ENCODE data around the gene TGDS.
"Not testable (repeated sequence)": the region's sequence is repeated elsewhere in the genome, so short reads cannot be mapped to it uniquely, and the experiment has no call there.

The TGDS gene

GRCh38 chr13:94549232-94550061 is 46.5 kb downstream of the TGDS start:
- peak; percentile 95 for DNase-seq

GRCh38 chr13:94548821-94549231 is 47.1 kb downstream of the TGDS start:
- DNase-seq: peak; percentile 58

GRCh38 chr13:94548382-94548781 is 47.6 kb downstream of the TGDS start:
- DNase-seq: no peak

DNA sequence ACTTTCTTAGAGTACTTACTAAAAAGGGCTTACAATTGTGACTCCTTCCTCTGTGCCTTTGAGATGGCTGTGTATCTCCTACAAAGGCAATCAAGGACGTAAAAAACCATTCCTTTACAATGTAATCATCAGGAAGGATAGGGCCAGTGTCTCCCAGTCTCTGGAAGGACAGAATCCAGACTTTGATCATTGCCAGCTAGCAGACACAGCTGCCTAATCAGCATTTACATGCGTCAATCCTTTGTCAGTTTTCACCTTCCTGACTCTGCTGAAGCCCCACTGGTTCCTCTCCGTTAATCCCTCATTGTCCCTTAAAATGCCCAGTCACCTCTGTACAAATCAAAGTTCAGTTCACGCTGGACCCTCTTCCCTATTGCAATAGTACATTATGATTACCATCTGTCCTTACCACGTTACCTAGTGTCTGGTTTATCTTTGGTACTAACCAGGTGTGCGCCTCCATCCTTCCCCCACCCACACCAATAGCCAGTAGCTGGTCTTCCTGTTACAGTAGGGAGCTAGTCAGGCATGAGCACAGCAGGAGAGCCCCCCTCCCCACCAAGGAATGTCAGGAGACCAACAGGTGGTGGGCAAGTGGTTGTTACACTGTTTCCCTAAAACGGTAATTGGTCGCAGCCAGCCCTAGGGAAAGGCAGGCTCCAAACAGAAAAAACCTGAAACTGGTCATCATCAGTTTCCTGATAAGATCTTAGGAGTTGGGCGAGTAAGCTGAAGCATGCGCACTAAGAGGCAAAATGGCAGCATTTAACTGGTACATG is 49.7 kb downstream of the TGDS start:
- DNase-seq: no peak

- no peak for DNase-seq
Measured at GRCh38 chr13:94544922-94545321, 51.0 kb downstream of the TGDS start.

DNA sequence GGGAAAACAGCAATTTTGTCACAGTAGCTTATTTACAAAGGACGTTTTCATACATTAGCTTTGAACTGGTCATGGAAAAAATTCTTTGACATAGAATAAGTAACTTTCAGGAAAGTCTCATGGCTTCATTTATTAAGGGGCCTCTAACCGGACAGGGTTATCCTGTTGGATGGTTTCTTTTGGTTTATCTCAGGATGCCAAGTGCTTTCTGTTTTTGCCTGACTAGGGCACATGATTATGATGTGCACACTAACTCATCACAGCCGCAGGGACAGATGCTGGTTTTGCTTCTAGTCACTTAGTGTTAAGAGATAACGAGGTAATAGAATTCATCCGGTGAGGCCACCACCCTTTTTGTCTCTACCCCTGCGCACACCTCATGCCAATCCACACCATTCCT is 53.0 kb downstream of the TGDS start:
- no peak for DNase-seq

GRCh38 chr13:94537740-94538630 is 58.0 kb downstream of the TGDS start:
- DNase-seq: no peak

DNA sequence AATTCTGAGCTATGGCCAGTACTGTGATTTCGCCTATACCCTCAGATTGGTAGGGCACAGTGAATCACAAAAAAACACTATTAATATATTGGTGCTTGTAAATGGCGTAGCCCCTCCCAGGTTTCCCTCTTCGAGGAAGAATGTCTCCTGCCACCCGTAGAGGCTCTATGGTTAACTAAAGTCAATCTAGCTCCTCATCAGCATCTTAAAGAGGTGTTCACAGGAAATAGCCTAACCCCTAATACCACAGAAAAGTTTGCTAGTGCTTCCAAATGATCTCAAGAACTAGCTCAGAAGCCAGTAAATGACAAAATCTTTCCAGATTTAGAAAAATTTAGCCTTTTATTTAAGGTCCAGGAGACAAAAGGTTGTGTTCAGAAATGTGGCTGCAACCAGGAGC is 60.2 kb downstream of the TGDS start:
- no peak for DNase-seq

DNA sequence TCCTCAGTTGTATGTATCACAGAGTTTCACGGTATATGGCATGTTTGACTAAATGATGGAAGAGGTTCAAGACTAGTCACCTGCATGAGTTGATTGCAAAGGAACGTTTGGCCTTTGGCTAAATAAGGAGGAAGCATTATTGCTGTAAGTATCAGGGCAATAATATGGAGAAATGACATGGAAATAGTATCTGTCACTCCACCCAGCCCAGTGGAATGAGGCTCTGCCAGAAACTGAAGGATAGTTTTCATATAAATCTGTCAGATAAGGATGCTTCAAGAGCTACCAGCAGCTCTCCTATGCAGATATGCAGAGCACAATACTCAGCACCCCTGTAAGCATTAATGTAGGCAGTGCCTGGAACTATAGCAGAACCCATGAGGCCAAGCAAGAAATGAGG is 60.7 kb downstream of the TGDS start:
- DNase-seq: no peak

DNA sequence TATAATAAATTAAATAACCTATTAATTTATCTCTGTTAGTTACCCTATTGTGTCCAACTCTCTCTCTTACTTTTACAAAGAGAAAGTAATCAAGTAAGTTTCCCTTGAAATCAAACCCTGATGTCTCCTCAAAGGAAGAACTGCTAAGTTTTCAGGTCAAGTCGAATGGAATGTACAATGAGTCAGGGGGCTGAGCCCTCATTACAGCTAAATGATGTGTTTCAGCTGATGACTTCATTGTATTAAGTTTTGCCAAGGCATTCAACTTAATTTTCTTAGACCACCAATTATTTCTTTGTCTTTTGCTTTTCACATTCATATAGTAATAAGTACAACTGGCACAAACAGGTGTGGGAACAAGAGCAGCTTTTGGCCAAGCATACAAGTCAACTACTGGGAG is 61.8 kb downstream of the TGDS start:
- DNase-seq: no peak

DNA sequence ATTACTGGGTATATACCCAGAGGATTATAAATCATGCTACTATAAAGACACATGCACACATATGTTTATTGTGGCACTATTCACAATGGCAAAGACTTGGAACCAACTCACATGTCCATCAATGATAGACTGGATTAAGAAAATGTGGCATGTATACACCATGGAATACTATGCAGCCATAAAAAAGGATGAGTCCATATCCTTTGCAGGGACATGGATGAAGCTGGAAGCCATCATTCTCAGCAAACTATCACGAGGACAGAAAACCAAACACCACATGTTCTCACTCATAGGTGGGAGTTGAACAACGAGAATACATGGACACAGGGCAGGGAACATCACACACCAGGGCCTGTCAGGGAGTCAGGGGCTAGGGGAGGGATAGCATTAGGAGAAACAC is 63.7 kb downstream of the TGDS start:
- DNase-seq: not testable (repeated sequence)

- not testable (repeated sequence) for DNase-seq
Measured at GRCh38 chr13:94526956-94527355, 69.0 kb downstream of the TGDS start.

DNA sequence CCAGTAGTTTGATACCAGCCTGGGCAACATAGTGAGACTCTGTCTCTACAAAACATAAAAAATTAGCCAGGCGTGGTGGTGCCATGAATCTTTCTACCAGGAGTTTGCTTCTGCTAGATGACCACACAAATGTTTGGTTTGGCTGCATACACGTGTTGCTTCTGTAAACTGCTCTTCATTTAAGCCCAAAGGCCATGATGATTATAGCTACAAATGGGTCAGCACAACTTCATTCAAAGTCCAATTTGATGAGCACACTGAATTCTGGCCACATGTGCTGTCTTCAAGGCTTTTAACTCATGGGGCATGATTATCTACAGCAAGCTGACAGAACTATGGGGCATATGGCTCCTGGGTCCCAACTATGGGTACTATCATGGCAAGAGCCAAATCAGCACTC is 70.2 kb downstream of the TGDS start:
- DNase-seq: no peak

GRCh38 chr13:94524407-94524806 is 71.5 kb downstream of the TGDS start:
- no peak for DNase-seq

Data from CD4-positive, alpha-beta T cell treated with Interleukin-12 subunit alpha and Interleukin-12 subunit beta, for 1 hour (primary cell).